GM12873 (cell line): Measurements from ENCODE around the gene MTCL1.

Experiments used
- CTCF ChIP-seq: IDR thresholded peaks from 2 replicates; pipeline ENCODE4 v1.5.1; 2012; ENCODE audit warnings: low read depth, mild to moderate bottlenecking, moderate library complexity, low read length, control low read depth; ENCODE audit not compliant: insufficient read depth; ENCODE audit errors: missing control alignments

The MTCL1 gene

DNA sequence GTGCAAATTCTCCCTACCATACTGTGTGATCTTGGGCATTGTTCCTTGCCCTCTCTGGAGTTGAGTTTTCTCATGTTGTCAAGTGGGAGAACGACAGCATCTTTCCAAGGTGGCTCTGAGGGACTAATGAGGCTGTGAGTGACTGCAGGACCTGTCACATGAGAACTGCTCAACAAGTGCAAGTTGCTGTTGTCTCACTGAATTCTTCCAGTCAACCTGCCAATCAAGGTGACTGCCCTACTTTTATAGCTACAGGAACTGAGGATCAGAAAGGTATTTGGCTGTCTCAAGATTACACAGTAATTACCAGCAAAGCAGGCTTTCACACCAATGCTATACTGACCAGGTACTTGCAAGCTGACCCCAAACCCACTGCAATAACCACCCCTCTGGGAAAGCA lies 137.6 kb downstream of the MTCL1 start:
- no peak for TF ChIP-seq CTCF

DNA sequence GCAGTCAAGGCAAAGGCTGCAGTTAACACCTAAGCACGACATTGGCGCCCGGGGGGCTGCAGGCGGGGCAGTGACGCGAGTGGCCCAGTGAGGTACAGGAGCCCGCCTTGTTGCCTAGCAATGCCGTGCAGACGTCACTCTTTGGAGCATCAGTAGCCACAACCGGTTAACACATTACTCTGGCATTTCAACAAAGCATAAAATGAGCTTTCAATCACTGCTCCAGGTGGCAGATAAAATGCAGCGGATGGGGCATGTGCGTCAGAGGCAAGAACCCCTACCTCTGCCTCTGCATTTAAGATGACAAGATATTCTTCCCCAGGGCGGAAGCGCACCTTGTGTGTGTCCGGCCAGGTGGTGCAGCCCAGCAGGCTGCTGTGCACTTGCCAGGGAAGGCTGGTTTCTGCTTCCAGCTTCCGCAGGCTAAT lies 139.4 kb downstream of the MTCL1 start:
- TF ChIP-seq CTCF, result no peak

DNA sequence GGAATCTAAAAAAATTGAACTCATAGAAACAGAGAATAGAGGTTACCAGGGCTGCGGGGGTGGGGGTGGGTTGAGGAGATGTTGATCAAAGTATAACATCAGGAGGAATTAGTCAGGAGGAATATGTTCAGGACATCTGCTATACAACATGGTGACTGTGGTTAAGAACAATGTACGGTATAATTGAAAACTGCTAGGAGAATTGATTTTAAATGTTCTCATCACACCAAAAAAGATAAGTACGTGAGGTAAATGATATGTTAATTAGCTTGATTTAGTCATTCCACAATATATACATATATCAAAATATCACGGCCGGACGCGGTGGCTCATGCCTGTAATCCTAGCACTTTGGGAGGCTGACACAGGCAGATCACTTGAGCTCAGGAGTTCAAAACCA lies 140.2 kb downstream of the MTCL1 start:
- TF ChIP-seq CTCF, result no peak

DNA sequence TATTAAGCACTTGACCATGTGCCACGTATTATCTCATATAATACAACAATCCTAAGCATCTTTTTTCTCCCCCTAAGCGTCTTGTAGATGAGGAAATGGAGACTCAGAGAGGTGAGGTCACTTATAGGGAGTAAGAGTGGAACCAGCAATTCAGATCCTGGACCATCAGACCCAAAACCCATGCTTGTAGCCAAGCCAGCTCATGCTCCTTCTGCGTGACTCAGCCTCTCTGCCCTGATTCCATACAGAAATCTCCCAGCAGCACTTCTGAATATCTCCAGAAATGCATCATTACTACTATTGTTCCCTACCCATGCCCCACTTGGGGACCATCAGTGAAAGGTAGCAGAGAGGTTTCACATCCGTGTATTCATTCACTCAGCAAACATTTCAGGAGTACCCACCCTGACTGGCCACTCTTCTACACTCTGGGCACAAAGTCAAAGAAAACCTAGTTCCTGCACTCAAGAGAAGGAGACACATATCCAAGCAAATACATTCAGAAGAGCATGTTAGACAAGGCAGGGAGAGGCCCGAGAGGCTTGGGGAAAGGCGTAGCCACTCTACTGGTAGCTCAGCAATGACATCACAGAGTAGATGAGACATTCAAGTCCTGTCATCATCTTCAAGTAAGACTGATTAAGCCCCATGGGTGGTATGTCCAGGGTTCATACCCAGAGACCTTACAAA lies 141.9 kb downstream of the MTCL1 start:
- TF ChIP-seq CTCF, result no peak

- no peak for TF ChIP-seq CTCF
These were observed 142.5 kb downstream of the MTCL1 start for GRCh38 chr18:8847900-8848299.

DNA sequence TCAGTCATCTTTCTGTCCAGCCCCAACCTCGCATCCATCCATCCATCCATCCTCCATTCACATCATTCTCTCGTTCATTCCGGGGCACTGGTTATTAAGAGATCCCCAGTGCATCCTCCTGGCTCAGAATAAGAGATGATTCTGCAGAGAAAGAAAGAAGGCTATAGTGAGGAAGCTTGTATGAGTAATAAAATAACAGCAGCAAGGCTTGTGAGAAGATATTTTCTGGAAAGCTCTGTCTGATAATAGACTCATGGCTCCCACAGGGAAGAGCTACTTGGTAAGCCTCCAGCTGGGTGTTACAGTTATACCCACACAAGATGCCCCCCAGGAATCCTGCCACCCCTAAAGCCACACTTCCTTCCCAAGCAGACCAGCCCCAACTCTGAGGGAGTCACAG lies 143.2 kb downstream of the MTCL1 start:
- no peak for TF ChIP-seq CTCF

DNA sequence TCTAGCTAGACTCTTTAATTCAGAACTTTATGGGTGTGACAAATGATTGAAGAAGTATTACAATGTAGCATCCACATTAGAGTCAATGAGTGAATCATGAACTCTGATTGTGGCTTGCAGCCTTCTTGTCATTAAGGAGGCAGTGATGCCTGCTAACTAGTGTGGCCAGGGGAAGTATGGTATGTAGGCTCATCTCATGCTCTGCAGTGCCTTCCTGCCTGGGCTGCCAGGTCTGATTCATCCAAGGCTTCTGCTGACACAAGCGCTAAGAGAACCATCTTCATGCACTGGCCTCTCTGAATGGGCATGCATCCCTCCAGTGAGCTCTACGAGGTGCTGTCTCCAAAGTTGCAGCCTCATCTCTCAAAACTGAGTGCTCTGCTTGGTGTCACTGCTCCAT lies 144.3 kb downstream of the MTCL1 start:
- TF ChIP-seq CTCF, result no peak

GRCh38 chr18:8851659-8852058 lies 146.3 kb downstream of the MTCL1 start:
- TF ChIP-seq CTCF, result no peak
